Measurements from ENCODE around the gene MED13L. TPM values are rescaled to one million over a fixed set of nuclear protein-coding genes. Genes with fewer than 3 reads are reported as not detected.

MED13L gene
- total RNA-seq, 1 experiment from 2014 or later, result 69.5 TPM

DNA sequence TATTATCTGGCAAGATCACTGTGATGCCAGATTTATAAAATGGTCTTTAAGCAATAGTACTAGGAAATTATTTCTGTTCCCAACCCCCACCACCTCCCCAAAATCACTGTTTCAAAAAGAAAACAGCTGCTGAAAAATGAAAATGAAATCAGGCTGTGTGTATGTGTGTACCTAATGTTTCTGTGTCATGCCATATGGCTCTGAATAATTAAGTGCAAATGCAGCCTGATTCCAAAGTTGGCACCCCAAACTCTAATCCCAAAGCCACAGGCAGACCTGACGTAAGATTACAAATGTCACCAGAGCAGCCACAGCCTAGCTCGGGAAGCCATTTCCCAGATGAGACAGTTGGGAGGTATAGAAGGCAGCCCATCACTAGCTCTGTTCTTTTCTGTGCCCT, 175.5 kb downstream of the MED13L start:
- Histone ChIP-seq H3K4me3 (no peak overlapping the region), H3K27ac (no peak overlapping the region), H3K36me3 (peaks cover 9% of the 10 kb centered on the region; the same call in 1 of the 2 replicates), H3K4me1 (replicated peaks) (peaks cover 14% of the 10 kb centered on the region), H3K27me3 (replicated peaks) (no peaks in the 10 kb centered on the region), H3K9me3 (replicated peaks) (no peaks in the 10 kb centered on the region)
- no peak for DNase-seq (ENCODE audit: low read depth in 1 of 2, low spot score in 2 of 2)

DNA sequence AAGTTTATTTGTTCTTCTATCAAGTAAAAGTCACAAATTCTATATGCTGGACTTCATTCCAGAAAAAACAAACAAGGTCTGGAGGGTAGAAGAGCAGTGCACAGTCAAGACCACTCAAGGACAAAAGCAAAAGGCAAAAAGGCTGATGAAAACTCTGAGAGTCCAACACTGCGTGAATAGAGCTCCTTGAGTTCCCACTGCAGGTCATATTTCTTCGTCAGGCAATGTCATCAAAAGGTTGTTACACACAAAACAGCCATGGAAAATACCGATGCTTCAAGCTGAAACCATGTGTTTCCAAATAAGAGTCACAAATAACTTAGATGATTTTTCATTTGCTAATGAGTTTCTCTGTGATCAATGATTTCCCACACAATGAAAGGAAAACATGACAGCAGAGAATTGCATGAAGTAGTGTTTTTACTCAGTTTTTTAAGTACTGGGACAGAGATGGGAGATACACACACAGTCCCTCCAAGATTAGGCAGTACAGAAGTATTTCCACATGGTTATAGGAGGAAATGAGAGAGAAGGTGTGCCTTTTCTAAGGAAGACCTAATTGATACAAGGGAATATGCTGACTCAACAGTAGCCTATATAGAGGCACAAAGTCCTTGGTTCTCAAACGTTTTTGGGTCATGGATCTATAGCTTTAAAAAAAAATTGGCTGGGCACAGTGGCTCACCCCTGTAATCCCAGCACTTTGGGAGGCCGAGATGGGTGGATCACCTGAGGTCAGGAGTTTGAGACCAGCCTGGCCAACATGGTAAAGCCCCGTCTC, 177.7 kb downstream of the MED13L start:
- Histone ChIP-seq H3K4me3 (no peak overlapping the region), H3K9me3 (replicated peaks) (no peaks in the 10 kb centered on the region), H3K27me3 (replicated peaks) (no peaks in the 10 kb centered on the region), H3K36me3 (peaks cover 9% of the 10 kb centered on the region), H3K27ac (no peak overlapping the region), H3K4me1 (replicated peaks) (peaks cover 14% of the 10 kb centered on the region)
- DNase-seq (ENCODE audit: low read depth in 1 of 2, low spot score in 2 of 2), result peak in 1 of 2 experiments; percentile 24

DNA sequence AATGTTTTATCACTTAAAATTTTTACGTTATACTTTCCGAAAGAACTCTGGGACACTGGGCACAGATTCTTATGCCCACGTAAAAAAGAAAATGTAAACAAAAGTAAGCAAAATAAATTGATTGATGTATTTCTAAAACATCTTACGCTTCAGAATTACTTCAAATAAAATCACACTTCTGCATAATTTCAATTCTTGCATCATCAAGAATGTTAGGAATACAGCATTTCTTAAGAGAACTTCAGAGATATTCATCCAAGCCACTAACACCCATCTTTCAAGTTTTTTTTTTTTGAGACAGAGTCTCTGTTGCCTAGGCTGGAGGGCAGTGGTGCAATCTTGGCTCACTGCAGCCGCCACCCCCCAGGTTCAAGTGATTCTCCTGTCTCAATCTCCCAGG, 180.6 kb downstream of the MED13L start:
- Histone ChIP-seq H3K4me3 (no peak overlapping the region), H3K27ac (no peak overlapping the region), H3K9me3 (replicated peaks) (no peaks in the 10 kb centered on the region), H3K4me1 (replicated peaks) (peaks cover 14% of the 10 kb centered on the region), H3K27me3 (replicated peaks) (no peaks in the 10 kb centered on the region), H3K36me3 (peaks cover 9% of the 10 kb centered on the region)
- no peak for DNase-seq (ENCODE audit: low read depth in 1 of 2, low spot score in 2 of 2)

DNA sequence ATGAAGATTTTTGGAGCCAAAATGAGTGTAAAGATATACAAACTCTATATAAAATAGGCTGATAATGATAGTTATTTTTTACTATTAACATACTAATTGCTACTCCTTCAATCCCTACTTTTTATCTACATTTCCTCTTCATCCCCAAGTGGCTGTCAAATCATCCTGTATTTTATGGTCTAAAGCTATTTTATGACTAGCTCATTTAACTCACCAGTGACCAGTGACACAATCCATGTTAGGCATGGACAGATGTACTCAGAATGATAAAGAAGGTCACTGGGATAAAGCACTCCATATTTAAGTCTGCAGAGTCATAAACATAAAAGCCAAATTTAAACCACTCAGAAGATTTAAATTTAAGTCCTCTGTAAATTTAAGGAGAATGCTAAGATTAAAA, 183.0 kb downstream of the MED13L start:
- H3K4me3 ChIP-seq, result no peak overlapping the region
- H3K27ac ChIP-seq, result no peak overlapping the region
- peaks cover 6% of the 10 kb centered on the region for H3K4me1 ChIP-seq (replicated peaks)
- no peak for DNase-seq (ENCODE audit: low read depth in 1 of 2, low spot score in 2 of 2)
- H3K9me3 ChIP-seq (replicated peaks), result no peaks in the 10 kb centered on the region
- H3K27me3 ChIP-seq (replicated peaks), result no peaks in the 10 kb centered on the region
- peaks cover 11% of the 10 kb centered on the region for H3K36me3 ChIP-seq

DNA sequence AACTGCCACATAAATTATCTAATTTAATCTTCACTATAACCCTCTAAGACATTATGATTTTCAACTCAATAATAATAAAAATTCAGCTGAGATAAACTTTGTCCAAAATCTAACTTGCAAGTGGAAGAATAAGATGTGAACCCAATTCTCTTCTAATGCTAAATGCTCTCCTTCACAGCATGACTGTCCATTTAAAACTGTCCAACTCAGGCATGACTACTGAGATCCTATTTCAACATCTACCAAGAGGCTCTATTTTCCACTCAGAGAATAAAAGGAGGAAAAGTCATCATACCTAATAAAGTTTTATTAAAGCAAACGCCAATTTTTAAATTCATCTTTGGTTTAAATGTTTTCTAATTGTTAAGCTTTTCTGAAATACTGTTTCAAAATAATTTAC, 183.6 kb downstream of the MED13L start:
- Histone ChIP-seq H3K4me3 (no peak overlapping the region), H3K27me3 (replicated peaks) (no peaks in the 10 kb centered on the region), H3K36me3 (peaks cover 5% of the 10 kb centered on the region), H3K4me1 (replicated peaks) (peaks cover under 1% of the 10 kb centered on the region; the same call in 1 of the 2 replicates), H3K27ac (no peak overlapping the region), H3K9me3 (replicated peaks) (no peaks in the 10 kb centered on the region)
- no peak for DNase-seq (ENCODE audit: low read depth in 1 of 2, low spot score in 2 of 2)

GRCh38 chr12:116092776-116093175, 184.7 kb downstream of the MED13L start:
- H3K27me3 ChIP-seq (replicated peaks), result no peaks in the 10 kb centered on the region

GRCh38 chr12:116092162-116092561, 185.3 kb downstream of the MED13L start:
- H3K27me3 ChIP-seq (replicated peaks), result no peaks in the 10 kb centered on the region
- H3K27ac ChIP-seq, result no peak overlapping the region
- H3K4me3 ChIP-seq, result no peak overlapping the region
- H3K36me3 ChIP-seq, result peaks cover 4% of the 10 kb centered on the region
- no peak for DNase-seq (ENCODE audit: low read depth in 1 of 2, low spot score in 2 of 2)
- H3K4me1 ChIP-seq (replicated peaks), result no peaks in the 10 kb centered on the region
- H3K9me3 ChIP-seq (replicated peaks), result no peaks in the 10 kb centered on the region

More at GRCh38 chr12:116092776-116093175, 184.7 kb downstream of the MED13L start:
- no peaks in the 10 kb centered on the region for H3K9me3 ChIP-seq (replicated peaks)
- peaks cover 4% of the 10 kb centered on the region for H3K36me3 ChIP-seq
- no peak overlapping the region for H3K27ac ChIP-seq
- H3K4me3 ChIP-seq, result no peak overlapping the region
- DNase-seq (ENCODE audit: low read depth in 1 of 2, low spot score in 2 of 2), result no peak
- no peaks in the 10 kb centered on the region for H3K4me1 ChIP-seq (replicated peaks)

DNA sequence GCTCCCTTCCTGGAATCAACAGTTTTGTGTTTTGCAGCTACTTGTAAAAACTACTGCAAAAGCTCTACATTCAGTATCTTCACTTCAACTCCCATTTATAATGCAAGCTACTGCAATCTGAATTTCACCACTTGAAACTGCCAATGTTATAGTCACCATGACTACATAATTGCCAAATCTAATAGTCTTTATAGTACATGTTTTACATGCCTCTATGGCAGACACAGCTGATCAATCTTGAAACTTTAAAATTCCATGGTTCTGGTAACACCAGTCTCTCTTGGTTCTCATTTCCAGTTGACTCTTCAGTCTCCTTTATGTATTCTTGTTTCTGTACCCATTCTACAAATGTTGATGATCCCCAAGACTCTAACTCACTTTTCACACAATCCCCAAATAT, 185.9 kb downstream of the MED13L start:
- no peak overlapping the region for H3K27ac ChIP-seq
- DNase-seq (ENCODE audit: low read depth in 1 of 2, low spot score in 2 of 2), result no peak

GRCh38 chr12:116090516-116090915, 187.0 kb downstream of the MED13L start:
- H3K27ac ChIP-seq, result no peak overlapping the region
- no peaks in the 10 kb centered on the region for H3K9me3 ChIP-seq (replicated peaks)
- H3K27me3 ChIP-seq (replicated peaks), result no peaks in the 10 kb centered on the region
- no peak for DNase-seq (ENCODE audit: low read depth in 1 of 2, low spot score in 2 of 2)
- H3K36me3 ChIP-seq, result peaks cover 4% of the 10 kb centered on the region
- no peaks in the 10 kb centered on the region for H3K4me1 ChIP-seq (replicated peaks)
- H3K4me3 ChIP-seq, result no peak overlapping the region

More for the DNA sequence above, 185.9 kb downstream of the MED13L start:
- peaks cover 4% of the 10 kb centered on the region for H3K36me3 ChIP-seq
- H3K4me3 ChIP-seq, result no peak overlapping the region
- no peaks in the 10 kb centered on the region for H3K27me3 ChIP-seq (replicated peaks)
- H3K4me1 ChIP-seq (replicated peaks), result no peaks in the 10 kb centered on the region
- H3K9me3 ChIP-seq (replicated peaks), result no peaks in the 10 kb centered on the region

DNA sequence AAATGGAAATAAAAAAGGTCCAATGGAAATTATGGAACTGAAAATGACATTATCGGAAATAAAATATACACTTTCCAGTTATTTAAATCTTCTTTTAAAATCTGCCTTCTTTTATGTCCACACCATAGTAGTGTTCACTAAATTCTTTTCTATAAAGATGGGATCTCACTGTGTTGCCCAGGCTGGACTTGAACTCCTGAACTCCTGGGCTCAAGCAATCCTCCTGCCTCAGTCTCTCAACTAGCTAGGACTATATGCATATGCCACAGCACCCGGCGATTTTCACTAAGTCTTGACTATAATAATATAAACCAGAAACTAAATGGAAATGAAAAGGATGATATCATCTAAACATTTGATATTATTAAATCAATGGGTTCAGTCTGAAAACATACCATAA, 188.4 kb downstream of the MED13L start:
- Histone ChIP-seq H3K27me3 (replicated peaks) (no peaks in the 10 kb centered on the region), H3K36me3 (peaks cover 6% of the 10 kb centered on the region), H3K4me3 (no peak overlapping the region), H3K9me3 (replicated peaks) (no peaks in the 10 kb centered on the region), H3K27ac (no peak overlapping the region), H3K4me1 (replicated peaks) (no peaks in the 10 kb centered on the region)
- no peak for DNase-seq (ENCODE audit: low read depth in 1 of 2, low spot score in 2 of 2)

DNA sequence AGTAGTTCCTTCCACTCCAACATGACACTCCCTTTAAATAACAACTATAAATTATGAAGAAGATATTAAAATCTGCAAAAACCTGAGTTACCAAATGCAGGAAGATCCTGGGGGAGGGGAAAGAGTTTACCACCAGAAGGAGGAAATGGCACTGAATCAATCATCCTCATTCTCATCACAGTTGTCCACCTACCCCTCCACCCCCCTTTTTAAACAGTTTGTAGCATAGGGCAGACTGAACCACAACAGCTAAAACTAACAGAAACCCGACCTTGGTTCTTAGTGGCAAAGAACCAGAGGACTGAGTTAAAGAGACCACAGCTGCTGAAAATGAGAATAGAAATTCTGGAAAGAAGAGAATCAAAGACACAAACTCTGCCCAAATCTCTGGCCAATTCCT, 189.5 kb downstream of the MED13L start:
- H3K4me1 ChIP-seq (replicated peaks), result no peaks in the 10 kb centered on the region
- DNase-seq (ENCODE audit: low read depth in 1 of 2, low spot score in 2 of 2), result no peak

GRCh38 chr12:116087399-116087798, 190.1 kb downstream of the MED13L start:
- Histone ChIP-seq H3K27me3 (replicated peaks) (no peaks in the 10 kb centered on the region), H3K36me3 (peaks cover 8% of the 10 kb centered on the region), H3K4me1 (replicated peaks) (no peaks in the 10 kb centered on the region), H3K4me3 (no peak overlapping the region), H3K9me3 (replicated peaks) (no peaks in the 10 kb centered on the region), H3K27ac (no peak overlapping the region)
- DNase-seq (ENCODE audit: low read depth in 1 of 2, low spot score in 2 of 2), result no peak

More for the DNA sequence above, 189.5 kb downstream of the MED13L start:
- no peak overlapping the region for H3K4me3 ChIP-seq
- no peaks in the 10 kb centered on the region for H3K9me3 ChIP-seq (replicated peaks)
- peaks cover 8% of the 10 kb centered on the region for H3K36me3 ChIP-seq
- H3K27ac ChIP-seq, result no peak overlapping the region
- no peaks in the 10 kb centered on the region for H3K27me3 ChIP-seq (replicated peaks)

GRCh38 chr12:116080415-116080814, 197.1 kb downstream of the MED13L start:
- H3K27ac ChIP-seq, result no peak overlapping the region
- H3K9me3 ChIP-seq (replicated peaks), result no peaks in the 10 kb centered on the region
- peaks cover 4% of the 10 kb centered on the region; the same call in 1 of the 2 replicates for H3K36me3 ChIP-seq
- DNase-seq (ENCODE audit: low read depth in 1 of 2, low spot score in 2 of 2), result no peak
- H3K4me3 ChIP-seq, result no peak overlapping the region
- H3K4me1 ChIP-seq (replicated peaks), result no peaks in the 10 kb centered on the region
- H3K27me3 ChIP-seq (replicated peaks), result no peaks in the 10 kb centered on the region

DNA sequence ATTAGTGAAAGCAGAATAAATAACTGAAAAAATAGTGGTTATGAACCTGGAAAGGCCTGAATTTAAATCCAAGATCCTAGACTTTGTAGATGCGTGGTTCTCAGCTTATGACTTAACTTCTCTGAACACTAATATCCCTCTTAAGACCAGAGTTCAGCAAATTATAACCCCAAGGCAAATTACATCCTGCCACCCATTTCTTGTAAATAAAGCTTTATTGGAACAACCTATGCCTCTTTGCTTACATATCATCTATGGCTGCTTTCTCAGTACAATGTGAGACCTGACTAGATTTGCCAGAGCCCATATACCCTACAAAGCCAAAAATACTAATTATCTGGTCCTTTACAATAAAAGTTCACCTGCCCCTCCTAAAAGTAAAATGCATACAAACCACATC, 199.1 kb downstream of the MED13L start:
- no peak for DNase-seq (ENCODE audit: low read depth in 1 of 2, low spot score in 2 of 2)
- Histone ChIP-seq H3K4me1 (replicated peaks) (no peaks in the 10 kb centered on the region), H3K36me3 (no peaks in the 10 kb centered on the region), H3K9me3 (replicated peaks) (no peaks in the 10 kb centered on the region), H3K27me3 (replicated peaks) (no peaks in the 10 kb centered on the region), H3K4me3 (no peak overlapping the region), H3K27ac (no peak overlapping the region)

DNA sequence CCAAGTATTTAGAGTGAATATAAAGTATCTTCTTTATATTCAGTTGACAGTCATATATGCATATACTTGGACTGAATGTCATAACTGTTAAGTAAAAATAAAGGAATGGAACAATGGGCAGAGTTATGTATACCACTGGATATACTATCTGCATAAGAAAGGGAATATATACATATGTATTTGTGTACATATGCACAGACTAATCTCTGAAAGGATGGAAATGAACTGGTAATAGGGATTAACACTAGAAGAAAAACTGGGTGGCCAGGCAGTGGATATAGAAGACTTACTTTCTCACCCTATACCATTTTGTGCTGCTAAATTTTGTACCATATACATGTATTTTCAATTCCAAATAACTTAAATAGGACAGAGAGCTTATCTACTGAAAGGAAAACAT, 200.1 kb downstream of the MED13L start:
- no peaks in the 10 kb centered on the region for H3K27me3 ChIP-seq (replicated peaks)
- H3K27ac ChIP-seq, result no peak overlapping the region
- H3K4me3 ChIP-seq, result no peak overlapping the region
- no peaks in the 10 kb centered on the region for H3K36me3 ChIP-seq
- no peaks in the 10 kb centered on the region for H3K4me1 ChIP-seq (replicated peaks)
- H3K9me3 ChIP-seq (replicated peaks), result no peaks in the 10 kb centered on the region
- DNase-seq (ENCODE audit: low read depth in 1 of 2, low spot score in 2 of 2), result no peak

Data from SJSA1 (cell line).